ENCODE results near the gene IFFO2. TPM values are rescaled to one million over a fixed set of nuclear protein-coding genes. Genes with fewer than 3 reads are reported as not detected.

The IFFO2 gene
- polyA plus RNA-seq, 4 donors = 0.22 to 3.6 (median 2.4) TPM

GRCh38 chr1:18934205-18935000 lies 22.1 kb downstream of the IFFO2 start:
- no peak overlapping the region for H3K4me3 ChIP-seq (ENCODE audit: low read depth in 1 of 3, low read length in 3 of 3)
- no peaks in the 10 kb centered on the region for H3K9me3 ChIP-seq (ENCODE audit: control insufficient read depth in 2 of 2, insufficient read depth in 1 of 2, low read depth in 1 of 2, low read length in 1 of 2)
- no peaks in the 10 kb centered on the region for H3K36me3 ChIP-seq (ENCODE audit: control insufficient read depth in 3 of 3, insufficient read depth in 2 of 3, low read depth in 1 of 3, low read length in 3 of 3)
- FAIRE-seq = no peak
- H3K27ac ChIP-seq (ENCODE audit: low read depth in 1 of 3, low read length in 2 of 3) = no peak overlapping the region
- no peak for DNase-seq
- H3K4me1 ChIP-seq (ENCODE audit: control insufficient read depth in 3 of 3, insufficient read depth in 2 of 3, low read depth in 1 of 3, low read length in 2 of 3) = peaks cover 0 to 7% (median 0%) of the 10 kb centered on the region in 3 donors
- WGBS, 3 donors = 69 to 80% (median 76%) methylated on average over 14 of the region's 14 CpGs
- H3K27me3 ChIP-seq (ENCODE audit: control insufficient read depth in 3 of 3, insufficient read depth in 3 of 3, low read length in 3 of 3) = no peaks in the 10 kb centered on the region

DNA sequence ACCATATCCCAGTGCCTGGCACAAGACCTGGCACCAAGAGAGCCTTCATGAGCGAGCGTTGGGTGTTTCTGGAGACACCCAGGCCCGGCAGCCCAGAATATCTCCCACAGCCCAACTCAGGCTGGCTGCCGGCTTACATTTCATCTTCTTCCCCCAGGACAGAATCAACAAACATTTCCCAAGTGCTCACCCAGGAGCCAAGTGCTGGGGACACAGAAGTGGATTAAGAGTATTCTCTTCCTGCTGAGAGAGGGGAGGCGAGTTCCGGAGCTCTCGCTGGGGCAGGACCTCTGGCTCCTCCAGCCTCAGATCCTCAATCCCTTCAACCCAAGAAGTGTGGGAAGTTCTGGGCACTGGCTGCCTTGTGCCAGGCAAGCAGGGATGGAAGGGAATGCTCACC lies 23.6 kb downstream of the IFFO2 start:
- Histone ChIP-seq H3K36me3 (ENCODE audit: control insufficient read depth in 3 of 3, insufficient read depth in 2 of 3, low read depth in 1 of 3, low read length in 3 of 3) (no peaks in the 10 kb centered on the region), H3K27me3 (ENCODE audit: control insufficient read depth in 3 of 3, insufficient read depth in 3 of 3, low read length in 3 of 3) (no peaks in the 10 kb centered on the region), H3K4me3 (ENCODE audit: low read depth in 1 of 3, low read length in 3 of 3) (no peak overlapping the region), H3K4me1 (ENCODE audit: control insufficient read depth in 3 of 3, insufficient read depth in 2 of 3, low read depth in 1 of 3, low read length in 2 of 3) (peaks cover 0 to 7% (median 3%) of the 10 kb centered on the region in 3 donors), H3K9me3 (ENCODE audit: control insufficient read depth in 2 of 2, insufficient read depth in 1 of 2, low read depth in 1 of 2, low read length in 1 of 2) (no peaks in the 10 kb centered on the region), H3K27ac (ENCODE audit: low read depth in 1 of 3, low read length in 2 of 3) (no peak overlapping the region)
- FAIRE-seq = no peak
- WGBS, 3 donors = 62 to 86% (median 79%) methylated on average over 7 of the region's 7 CpGs
- DNase-seq = no peak

DNA sequence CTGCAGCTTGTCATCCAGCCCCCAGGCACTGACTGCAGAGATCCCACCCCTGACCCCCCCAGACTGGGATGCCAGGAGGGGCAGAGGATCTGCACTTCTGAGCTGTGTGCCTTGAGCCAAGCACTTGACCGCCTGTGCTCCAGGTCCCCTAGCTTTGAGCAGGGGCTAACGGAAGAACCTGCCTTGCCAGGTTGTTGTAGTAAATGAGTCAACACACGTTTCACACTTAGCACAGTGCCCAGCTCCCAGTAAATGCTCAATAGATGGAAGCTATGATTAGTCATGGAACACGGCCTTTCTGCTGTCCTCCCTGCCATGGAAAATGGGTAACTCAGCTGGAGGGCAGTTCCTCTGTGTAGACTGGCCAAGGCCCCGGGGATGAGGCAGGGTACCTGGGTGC lies 24.1 kb downstream of the IFFO2 start:
- 67 to 75% (median 69%) methylated on average over 5 of the region's 5 CpGs for WGBS, 3 donors
- Histone ChIP-seq H3K27ac (ENCODE audit: low read depth in 1 of 3, low read length in 2 of 3) (no peak overlapping the region), H3K4me3 (ENCODE audit: low read depth in 1 of 3, low read length in 3 of 3) (no peak overlapping the region), H3K36me3 (ENCODE audit: control insufficient read depth in 3 of 3, insufficient read depth in 2 of 3, low read depth in 1 of 3, low read length in 3 of 3) (no peaks in the 10 kb centered on the region), H3K27me3 (ENCODE audit: control insufficient read depth in 3 of 3, insufficient read depth in 3 of 3, low read length in 3 of 3) (no peaks in the 10 kb centered on the region), H3K4me1 (ENCODE audit: control insufficient read depth in 3 of 3, insufficient read depth in 2 of 3, low read depth in 1 of 3, low read length in 2 of 3) (peaks cover 0 to 6% (median 3%) of the 10 kb centered on the region in 3 donors), H3K9me3 (ENCODE audit: control insufficient read depth in 2 of 2, insufficient read depth in 1 of 2, low read depth in 1 of 2, low read length in 1 of 2) (no peaks in the 10 kb centered on the region)
- DNase-seq (no peak), FAIRE-seq (no peak)

GRCh38 chr1:18931730-18932129 lies 24.7 kb downstream of the IFFO2 start:
- no peak overlapping the region for H3K27ac ChIP-seq (ENCODE audit: low read depth in 1 of 3, low read length in 2 of 3)
- no peak overlapping the region for H3K4me3 ChIP-seq (ENCODE audit: low read depth in 1 of 3, low read length in 3 of 3)
- DNase-seq (no peak), FAIRE-seq (no peak)
- peaks cover 0 to 3% (median 3%) of the 10 kb centered on the region in 3 donors for H3K4me1 ChIP-seq (ENCODE audit: control insufficient read depth in 3 of 3, insufficient read depth in 2 of 3, low read depth in 1 of 3, low read length in 2 of 3)
- WGBS, 3 donors = 81 to 90% (median 87%) methylated on average over 10 of the region's 10 CpGs
- H3K36me3 ChIP-seq (ENCODE audit: control insufficient read depth in 3 of 3, insufficient read depth in 2 of 3, low read depth in 1 of 3, low read length in 3 of 3) = no peaks in the 10 kb centered on the region
- no peaks in the 10 kb centered on the region for H3K27me3 ChIP-seq (ENCODE audit: control insufficient read depth in 3 of 3, insufficient read depth in 3 of 3, low read length in 3 of 3)
- H3K9me3 ChIP-seq (ENCODE audit: control insufficient read depth in 2 of 2, insufficient read depth in 1 of 2, low read depth in 1 of 2, low read length in 1 of 2) = no peaks in the 10 kb centered on the region

- H3K36me3 ChIP-seq (ENCODE audit: control insufficient read depth in 3 of 3, insufficient read depth in 2 of 3, low read depth in 1 of 3, low read length in 3 of 3) = no peaks in the 10 kb centered on the region
- H3K9me3 ChIP-seq (ENCODE audit: control insufficient read depth in 2 of 2, insufficient read depth in 1 of 2, low read depth in 1 of 2, low read length in 1 of 2) = no peaks in the 10 kb centered on the region
- peaks cover 0 to 2% (median 0%) of the 10 kb centered on the region in 3 donors for H3K27me3 ChIP-seq (ENCODE audit: control insufficient read depth in 3 of 3, insufficient read depth in 3 of 3, low read length in 3 of 3)
- DNase-seq (no peak), FAIRE-seq (no peak)
- 78 to 91% (median 83%) methylated on average over 7 of the region's 7 CpGs for WGBS, 3 donors
- peaks cover 0 to 3% (median 3%) of the 10 kb centered on the region in 3 donors for H3K4me1 ChIP-seq (ENCODE audit: control insufficient read depth in 3 of 3, insufficient read depth in 2 of 3, low read depth in 1 of 3, low read length in 2 of 3)
- no peak overlapping the region for H3K4me3 ChIP-seq (ENCODE audit: low read depth in 1 of 3, low read length in 3 of 3)
- no peak overlapping the region for H3K27ac ChIP-seq (ENCODE audit: low read depth in 1 of 3, low read length in 2 of 3)
These were observed 26.8 kb downstream of the IFFO2 start for GRCh38 chr1:18929686-18930085.

DNA sequence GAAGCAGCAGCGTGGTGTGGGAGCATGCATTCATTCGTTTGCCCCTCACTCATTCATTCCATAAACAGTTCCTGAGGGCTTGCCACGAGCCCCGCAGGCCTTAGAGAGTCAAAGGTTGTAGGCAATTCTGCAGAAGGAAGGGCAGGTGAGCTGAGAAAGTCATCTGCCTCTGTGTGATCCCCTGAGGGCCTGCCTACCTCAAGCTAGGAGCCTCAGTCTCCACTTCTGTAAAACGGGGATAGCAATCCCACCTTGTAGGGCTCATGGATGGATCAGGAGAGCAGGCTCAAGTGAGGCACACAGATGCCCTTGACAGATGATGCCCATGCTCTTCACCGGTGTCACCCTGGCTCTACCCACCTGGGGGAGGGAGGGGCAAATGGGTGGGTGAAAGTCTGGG lies 27.5 kb downstream of the IFFO2 start:
- 89 to 93% (median 92%) methylated on average over 6 of the region's 6 CpGs for WGBS, 3 donors
- Histone ChIP-seq H3K4me1 (ENCODE audit: control insufficient read depth in 3 of 3, insufficient read depth in 2 of 3, low read depth in 1 of 3, low read length in 2 of 3) (peaks cover 0 to 6% (median 3%) of the 10 kb centered on the region in 3 donors), H3K9me3 (ENCODE audit: control insufficient read depth in 2 of 2, insufficient read depth in 1 of 2, low read depth in 1 of 2, low read length in 1 of 2) (no peaks in the 10 kb centered on the region), H3K27ac (ENCODE audit: low read depth in 1 of 3, low read length in 2 of 3) (no peak overlapping the region), H3K36me3 (ENCODE audit: control insufficient read depth in 3 of 3, insufficient read depth in 2 of 3, low read depth in 1 of 3, low read length in 3 of 3) (no peaks in the 10 kb centered on the region), H3K4me3 (ENCODE audit: low read depth in 1 of 3, low read length in 3 of 3) (no peak overlapping the region), H3K27me3 (ENCODE audit: control insufficient read depth in 3 of 3, insufficient read depth in 3 of 3, low read length in 3 of 3) (peaks cover 0 to 4% (median 0%) of the 10 kb centered on the region in 3 donors)
- no peak for DNase-seq
- no peak for FAIRE-seq

- FAIRE-seq (no peak), DNase-seq (no peak)
- 83 to 87% (median 83%) methylated on average over 8 of the region's 8 CpGs for WGBS, 3 donors
- no peak overlapping the region for H3K27ac ChIP-seq (ENCODE audit: low read depth in 1 of 3, low read length in 2 of 3)
- peaks cover 0 to 4% (median 0%) of the 10 kb centered on the region in 3 donors for H3K27me3 ChIP-seq (ENCODE audit: control insufficient read depth in 3 of 3, insufficient read depth in 3 of 3, low read length in 3 of 3)
- no peaks in the 10 kb centered on the region for H3K36me3 ChIP-seq (ENCODE audit: control insufficient read depth in 3 of 3, insufficient read depth in 2 of 3, low read depth in 1 of 3, low read length in 3 of 3)
- peaks cover 0 to 12% (median 9%) of the 10 kb centered on the region in 3 donors for H3K4me1 ChIP-seq (ENCODE audit: control insufficient read depth in 3 of 3, insufficient read depth in 2 of 3, low read depth in 1 of 3, low read length in 2 of 3)
- no peaks in the 10 kb centered on the region for H3K9me3 ChIP-seq (ENCODE audit: control insufficient read depth in 2 of 2, insufficient read depth in 1 of 2, low read depth in 1 of 2, low read length in 1 of 2)
- H3K4me3 ChIP-seq (ENCODE audit: low read depth in 1 of 3, low read length in 3 of 3) = no peak overlapping the region
These were observed 28.1 kb downstream of the IFFO2 start for GRCh38 chr1:18928406-18928805.

DNA sequence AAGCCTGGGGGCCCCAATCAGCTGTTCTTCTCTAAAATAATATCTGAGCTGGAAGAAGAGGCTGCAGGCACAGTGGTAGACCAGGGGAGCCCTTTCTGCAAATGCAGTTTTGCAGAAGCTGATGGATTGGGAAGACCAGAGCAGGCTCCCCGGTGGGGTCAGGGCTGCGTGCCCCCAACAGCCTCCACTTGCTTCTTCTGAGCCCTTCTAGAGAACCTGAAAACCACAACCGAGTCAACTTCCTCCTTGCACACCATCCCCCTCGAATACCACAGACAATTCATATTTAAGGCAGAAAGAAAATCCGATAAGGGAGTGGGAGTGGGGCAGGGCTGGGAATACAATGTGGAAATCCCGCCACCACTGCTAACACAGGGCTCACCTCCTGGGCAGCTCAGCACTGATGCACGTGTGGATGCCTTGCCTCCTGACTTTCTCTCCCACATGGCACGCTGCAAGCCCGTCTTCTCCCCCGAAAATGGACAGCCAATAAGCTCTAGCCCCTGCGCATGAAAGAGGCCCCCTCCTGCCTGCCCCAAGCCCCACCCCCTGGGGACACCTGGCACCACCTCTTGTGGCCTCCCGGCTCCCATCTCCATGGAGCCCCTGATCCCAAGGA lies 28.7 kb downstream of the IFFO2 start:
- peak in 1 of 2 donors; percentile 33 for DNase-seq
- Histone ChIP-seq H3K36me3 (ENCODE audit: control insufficient read depth in 3 of 3, insufficient read depth in 2 of 3, low read depth in 1 of 3, low read length in 3 of 3) (no peaks in the 10 kb centered on the region), H3K9me3 (ENCODE audit: control insufficient read depth in 2 of 2, insufficient read depth in 1 of 2, low read depth in 1 of 2, low read length in 1 of 2) (no peaks in the 10 kb centered on the region), H3K4me1 (ENCODE audit: control insufficient read depth in 3 of 3, insufficient read depth in 2 of 3, low read depth in 1 of 3, low read length in 2 of 3) (peaks cover 0 to 14% (median 13%) of the 10 kb centered on the region in 3 donors), H3K4me3 (ENCODE audit: low read depth in 1 of 3, low read length in 3 of 3) (peak overlapping the region in 1 of 3 donors; percentile 14), H3K27ac (ENCODE audit: low read depth in 1 of 3, low read length in 2 of 3) (peak overlapping the region in 2 of 3 donors; percentile 21 to 74), H3K27me3 (ENCODE audit: control insufficient read depth in 3 of 3, insufficient read depth in 3 of 3, low read length in 3 of 3) (peaks cover 0 to 4% (median 0%) of the 10 kb centered on the region in 3 donors)
- 60 to 73% (median 64%) methylated on average over 12 of the region's 12 CpGs for WGBS, 3 donors
- FAIRE-seq = no peak
